ENCODE measurements around the gene FBRSL1.

Gene FBRSL1

GRCh38 chr12:132479291-132479690 lies 10.7 kb upstream of the FBRSL1 start:
- H3K9me3 Mint-ChIP-seq = peaks cover 3% of the 10 kb centered on the region
- TF ChIP-seq CTCF (IDR thresholded peaks at IDR 0.05; ENCODE audit: unreplicated experiment in 3 of 3) = no peak
- peaks cover 4% of the 10 kb centered on the region for H3K4me1 Mint-ChIP-seq
- no peak overlapping the region for H3K27ac Mint-ChIP-seq
- H3K36me3 Mint-ChIP-seq (ENCODE audit: low read depth) = no peaks in the 10 kb centered on the region
- peaks cover 25% of the 10 kb centered on the region for H3K27me3 Mint-ChIP-seq (ENCODE audit: low read depth)
- no peak overlapping the region for H3K4me3 Mint-ChIP-seq

- Mint-ChIP-seq H3K9me3 (peaks cover 3% of the 10 kb centered on the region), H3K27ac (no peak overlapping the region), H3K4me1 (peaks cover 4% of the 10 kb centered on the region), H3K36me3 (ENCODE audit: low read depth) (no peaks in the 10 kb centered on the region), H3K27me3 (ENCODE audit: low read depth) (peaks cover 25% of the 10 kb centered on the region), H3K4me3 (no peak overlapping the region)
- TF ChIP-seq CTCF (IDR thresholded peaks at IDR 0.05; ENCODE audit: unreplicated experiment in 3 of 3) = no peak
Observed at GRCh38 chr12:132479938-132480622, 9.9 kb upstream of the FBRSL1 start.

- H3K27ac Mint-ChIP-seq = no peak overlapping the region
- no peak for TF ChIP-seq CTCF (IDR thresholded peaks at IDR 0.05; ENCODE audit: unreplicated experiment in 3 of 3)
- no peak overlapping the region for H3K4me3 Mint-ChIP-seq
- peaks cover 3% of the 10 kb centered on the region for H3K9me3 Mint-ChIP-seq
- H3K4me1 Mint-ChIP-seq = peaks cover 4% of the 10 kb centered on the region
- H3K36me3 Mint-ChIP-seq (ENCODE audit: low read depth) = no peaks in the 10 kb centered on the region
- H3K27me3 Mint-ChIP-seq (ENCODE audit: low read depth) = peaks cover 29% of the 10 kb centered on the region
Observed at GRCh38 chr12:132480623-132481132, 9.3 kb upstream of the FBRSL1 start.

- Mint-ChIP-seq H3K36me3 (ENCODE audit: low read depth) (no peaks in the 10 kb centered on the region), H3K4me3 (no peak overlapping the region), H3K27me3 (ENCODE audit: low read depth) (peaks cover 32% of the 10 kb centered on the region), H3K4me1 (no peaks in the 10 kb centered on the region), H3K27ac (no peak overlapping the region), H3K9me3 (no peaks in the 10 kb centered on the region)
- no peak for TF ChIP-seq CTCF (IDR thresholded peaks at IDR 0.05; ENCODE audit: unreplicated experiment in 3 of 3)
Observed at GRCh38 chr12:132481345-132481744, 8.6 kb upstream of the FBRSL1 start.

- H3K27ac Mint-ChIP-seq = no peak overlapping the region
- no peaks in the 10 kb centered on the region for H3K4me1 Mint-ChIP-seq
- H3K27me3 Mint-ChIP-seq (ENCODE audit: low read depth) = peaks cover 36% of the 10 kb centered on the region
- TF ChIP-seq CTCF (IDR thresholded peaks at IDR 0.05; ENCODE audit: unreplicated experiment in 3 of 3) = no peak
- no peak overlapping the region for H3K4me3 Mint-ChIP-seq
- H3K9me3 Mint-ChIP-seq = no peaks in the 10 kb centered on the region
- H3K36me3 Mint-ChIP-seq (ENCODE audit: low read depth) = no peaks in the 10 kb centered on the region
Observed at GRCh38 chr12:132481771-132482745, 7.9 kb upstream of the FBRSL1 start.
